GM19239 (cell line): ENCODE measurements around the gene CARMIL1.
"Not testable (repeated sequence)": the region's sequence is repeated elsewhere in the genome, so short reads cannot be mapped to it uniquely, and the experiment has no call there.

Experiments used
- DNase-seq: peaks from one replicate; pipeline ENCODE4 v3.0.0; 2011; ENCODE audit warnings: low spot score; ENCODE audit not compliant: insufficient read length
- FAIRE-seq: peaks from 2 replicates; lab custom pipeline; 2011; peaks lifted over from hg19 to GRCh38; lab: Jason Lieb, UNC

CARMIL1 gene

DNA sequence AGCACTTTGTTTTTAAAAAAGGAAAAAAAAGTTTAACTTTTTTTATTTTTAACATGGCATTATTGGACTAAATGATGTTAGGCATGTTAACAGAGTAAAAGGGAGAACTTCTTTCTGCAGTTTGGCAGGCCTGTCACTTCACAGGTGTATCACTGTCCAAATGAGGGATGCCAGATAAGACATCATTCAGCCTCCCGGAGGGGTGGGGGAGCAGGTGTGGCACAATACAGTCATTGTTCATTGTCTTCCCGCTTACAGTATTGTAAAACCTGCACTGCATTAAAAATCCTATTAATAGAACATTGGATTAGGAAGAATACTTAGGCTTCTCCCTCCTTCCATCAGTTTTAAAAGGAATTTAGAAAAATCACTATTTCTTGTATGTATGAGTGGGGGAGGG is 80.7 kb downstream of the CARMIL1 start:
- DNase-seq = no peak
- no peak for FAIRE-seq

DNA sequence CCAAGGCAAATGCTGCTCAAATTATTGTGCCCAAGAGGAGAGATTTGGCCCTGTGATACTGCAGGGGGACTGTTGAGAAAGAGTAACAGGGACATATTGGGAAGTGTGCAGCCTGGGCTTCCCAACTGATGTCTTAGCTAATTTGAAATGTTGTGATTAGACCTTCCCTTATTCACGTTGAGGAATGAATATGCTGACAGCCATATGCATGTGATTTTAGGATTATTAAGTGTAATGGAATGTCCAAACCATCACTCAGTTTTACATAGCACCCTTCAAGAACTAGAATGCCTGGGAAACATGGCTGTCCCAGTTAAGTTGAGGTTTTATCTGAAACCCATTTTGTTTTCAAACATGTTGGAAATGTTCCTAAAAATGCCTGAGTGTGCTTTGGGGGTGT is 81.4 kb downstream of the CARMIL1 start:
- DNase-seq = no peak
- FAIRE-seq = peak; percentile 23

DNA sequence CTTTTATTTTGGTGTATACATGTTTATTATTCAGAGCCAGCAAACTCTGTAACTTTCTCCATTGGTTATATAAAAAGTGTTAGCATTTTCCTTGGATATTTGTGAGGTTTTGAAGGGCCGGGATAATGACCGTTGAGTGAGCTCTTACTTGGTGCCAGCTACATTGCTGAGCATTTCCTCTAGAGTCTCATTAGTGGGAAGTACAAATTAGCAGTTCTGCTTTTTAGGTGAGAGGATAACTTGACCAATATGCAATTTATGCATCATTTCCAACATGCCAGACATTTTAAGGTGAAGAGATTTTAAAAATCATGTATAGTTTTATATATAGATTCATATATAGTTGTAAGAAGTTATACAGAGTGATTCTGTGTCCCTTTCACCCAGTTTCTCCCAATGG is 84.3 kb downstream of the CARMIL1 start:
- FAIRE-seq = no peak
- DNase-seq = no peak

DNA sequence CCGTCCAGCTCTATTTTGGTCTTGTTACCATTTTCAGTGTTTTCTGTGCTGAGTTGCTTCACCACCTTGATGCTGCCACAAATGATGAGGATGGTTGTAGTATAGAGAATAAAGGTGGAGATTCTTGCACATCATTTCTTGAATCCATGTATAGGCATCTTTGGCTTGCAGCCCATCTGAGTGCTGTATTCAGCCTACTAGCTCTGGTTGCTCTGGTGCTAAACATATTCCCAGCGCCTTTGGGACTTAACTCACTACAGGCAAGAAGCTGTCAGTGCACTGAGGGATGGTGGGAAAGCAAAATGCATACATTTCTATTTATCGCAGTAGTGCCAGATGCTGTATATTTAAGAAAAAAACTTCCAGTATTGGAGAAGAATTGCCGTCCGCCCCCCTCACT is 86.0 kb downstream of the CARMIL1 start:
- DNase-seq (no peak), FAIRE-seq (peak; percentile 75)

DNA sequence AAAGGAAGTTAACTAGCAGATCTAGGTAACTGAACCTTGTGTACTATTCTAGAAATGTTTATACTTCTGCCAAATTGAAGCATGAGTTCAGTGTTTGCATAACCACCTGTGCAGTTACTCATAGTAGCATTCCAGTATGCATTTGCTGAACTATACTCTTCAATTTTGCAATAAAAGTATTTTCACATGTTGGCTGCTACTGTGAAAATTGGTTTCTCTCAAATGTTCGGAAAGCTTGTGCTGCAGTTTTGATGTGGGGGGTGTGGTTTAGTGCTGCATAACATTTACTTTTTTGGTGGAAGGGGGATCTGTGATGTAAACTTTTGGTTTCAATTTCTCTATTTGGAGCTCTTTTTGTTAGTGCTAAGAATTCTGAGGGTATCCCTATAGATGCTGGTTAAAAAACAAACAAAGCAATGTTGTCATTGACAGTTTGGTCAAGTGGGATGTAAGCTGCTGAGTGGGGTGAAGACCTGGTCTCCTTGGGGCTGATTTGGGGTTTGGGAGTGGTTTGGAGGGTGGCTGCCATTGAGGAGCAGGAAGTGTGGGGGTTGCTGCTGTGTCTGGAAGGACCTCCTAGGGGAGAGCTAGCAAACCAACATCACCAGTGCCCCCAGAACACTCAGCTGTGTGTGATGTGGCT is 87.8 kb downstream of the CARMIL1 start:
- peak; percentile 92 for FAIRE-seq
- DNase-seq = peak; percentile 10

DNA sequence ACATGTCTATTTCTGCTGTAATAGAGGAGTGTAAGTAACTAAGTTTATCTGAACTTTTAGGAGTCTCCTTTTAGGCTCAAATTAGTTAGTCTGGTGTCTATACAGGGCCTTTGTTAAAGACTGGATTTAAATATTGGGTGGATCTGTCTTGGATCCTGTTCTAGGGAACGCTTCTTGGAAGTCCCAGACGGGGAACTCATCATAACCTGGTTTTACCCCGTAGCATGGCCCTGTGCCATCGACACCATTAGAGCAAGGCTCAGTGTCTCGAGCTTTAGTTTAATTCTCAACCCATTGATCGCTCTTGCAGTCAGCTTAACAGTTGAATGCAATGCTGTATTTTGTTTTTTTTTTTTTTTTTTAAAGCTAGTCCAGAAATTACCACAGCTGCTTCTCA is 89.9 kb downstream of the CARMIL1 start:
- DNase-seq = no peak
- FAIRE-seq = peak; percentile 60

DNA sequence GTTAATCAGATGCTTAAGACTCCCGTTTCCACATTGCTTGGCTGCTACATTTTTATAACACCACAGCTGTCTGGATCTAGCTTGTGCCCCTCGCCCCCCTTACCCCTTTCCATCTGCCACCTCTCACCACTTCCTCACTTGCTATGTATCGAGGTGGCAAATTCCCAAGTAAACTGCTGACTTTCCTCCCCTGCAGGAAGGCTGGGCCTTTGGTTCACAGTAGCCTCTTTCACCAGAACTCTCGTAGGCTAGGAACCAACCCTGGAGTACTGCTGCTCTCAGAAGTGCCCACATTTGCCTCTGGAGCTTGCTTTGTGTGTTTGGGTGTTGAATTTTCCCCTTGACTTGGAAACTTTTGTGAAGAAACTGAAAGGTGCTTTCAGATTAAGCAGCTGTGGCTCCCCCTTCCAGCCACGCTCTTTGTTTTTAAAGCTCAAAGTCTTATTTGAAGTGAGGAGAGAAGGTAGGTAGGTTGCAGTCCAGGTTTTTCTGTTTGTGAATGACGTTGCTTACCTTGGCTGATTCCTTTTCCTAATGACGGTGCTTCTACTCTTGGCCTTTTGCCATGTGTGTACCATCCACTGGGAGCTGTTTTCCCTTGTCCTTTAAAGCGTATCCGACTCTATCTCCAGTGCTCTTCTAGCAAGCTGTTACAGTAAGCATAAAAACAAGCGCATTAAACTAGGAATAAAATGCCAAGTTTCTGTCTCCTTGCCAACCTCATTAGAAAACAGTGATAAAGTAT is 90.4 kb downstream of the CARMIL1 start:
- FAIRE-seq = peak; percentile 75
- DNase-seq = no peak

DNA sequence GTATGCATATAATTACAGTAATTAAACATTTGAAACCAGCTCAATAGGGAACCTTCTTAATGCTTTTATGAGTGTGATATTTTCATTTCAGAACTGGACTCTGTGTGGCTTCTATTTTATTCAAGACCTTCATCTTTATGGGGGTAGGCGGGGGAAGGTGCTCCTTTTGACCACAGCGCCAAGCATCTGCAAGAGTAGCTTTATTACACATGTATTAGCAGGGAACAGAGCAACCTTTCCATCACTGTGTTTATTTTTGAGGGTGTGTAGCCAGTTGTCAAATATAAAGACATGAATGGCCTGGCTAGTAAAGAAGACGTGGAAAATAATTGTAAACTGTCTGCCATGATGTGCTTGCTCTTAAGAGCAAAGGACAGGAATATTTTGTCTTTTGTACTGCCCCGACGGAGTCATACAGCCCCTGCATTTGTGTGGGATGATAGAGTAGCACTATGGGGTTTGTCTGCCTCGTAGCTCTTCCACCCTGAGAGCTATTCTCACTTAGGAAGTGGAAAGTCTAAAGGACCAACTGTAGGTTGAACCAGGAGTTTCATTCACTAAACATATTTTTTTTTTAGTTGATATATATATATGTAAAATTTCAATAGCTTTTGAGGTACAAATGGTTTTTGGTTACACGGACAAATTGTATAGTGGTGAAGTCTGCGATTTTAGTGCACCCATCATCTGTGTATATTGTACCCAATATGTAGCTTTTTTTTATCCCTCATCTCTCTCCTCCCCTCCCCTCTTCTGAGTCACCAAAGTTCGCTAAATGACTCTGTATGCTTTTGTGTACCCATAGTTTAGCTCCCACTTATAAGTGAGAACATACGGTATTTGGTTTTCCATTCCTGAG is 91.2 kb downstream of the CARMIL1 start:
- FAIRE-seq (peak; percentile 90), DNase-seq (no peak)

DNA sequence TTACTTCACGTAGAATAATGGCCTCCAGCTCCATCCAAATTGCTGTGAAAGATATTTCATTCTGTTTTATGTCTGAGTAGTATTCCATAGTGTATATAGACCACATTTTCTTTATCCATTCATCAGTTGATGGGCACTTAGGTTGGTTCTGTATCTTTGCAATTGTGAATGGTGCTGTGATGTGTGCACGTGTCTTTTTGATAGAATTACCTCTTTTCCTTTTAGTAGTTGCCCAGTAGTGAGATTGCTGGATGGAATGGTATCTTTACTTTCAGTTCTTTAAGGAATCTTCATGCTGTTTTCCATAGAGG is 91.8 kb downstream of the CARMIL1 start:
- FAIRE-seq = peak; percentile 57
- DNase-seq = no peak

DNA sequence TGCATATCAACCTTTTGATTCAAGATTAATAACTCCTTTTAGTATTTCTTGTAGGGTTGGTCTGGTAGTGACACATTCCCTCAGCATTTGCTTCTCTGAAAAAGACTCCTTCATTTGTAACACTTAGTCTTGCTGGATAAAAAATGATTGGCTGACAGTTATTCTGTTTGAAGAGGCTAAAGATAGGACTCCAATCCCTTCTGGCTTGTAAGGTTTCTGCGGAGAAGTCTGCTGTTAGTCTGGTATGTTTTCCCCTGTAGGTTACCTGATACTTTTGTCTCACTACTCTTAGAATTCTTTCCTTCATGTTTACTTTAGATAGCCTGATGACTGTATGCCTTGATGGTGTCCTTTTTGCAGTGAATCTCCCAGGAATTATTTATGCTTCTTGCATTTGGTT is 96.0 kb downstream of the CARMIL1 start:
- DNase-seq = no peak
- no peak for FAIRE-seq

DNA sequence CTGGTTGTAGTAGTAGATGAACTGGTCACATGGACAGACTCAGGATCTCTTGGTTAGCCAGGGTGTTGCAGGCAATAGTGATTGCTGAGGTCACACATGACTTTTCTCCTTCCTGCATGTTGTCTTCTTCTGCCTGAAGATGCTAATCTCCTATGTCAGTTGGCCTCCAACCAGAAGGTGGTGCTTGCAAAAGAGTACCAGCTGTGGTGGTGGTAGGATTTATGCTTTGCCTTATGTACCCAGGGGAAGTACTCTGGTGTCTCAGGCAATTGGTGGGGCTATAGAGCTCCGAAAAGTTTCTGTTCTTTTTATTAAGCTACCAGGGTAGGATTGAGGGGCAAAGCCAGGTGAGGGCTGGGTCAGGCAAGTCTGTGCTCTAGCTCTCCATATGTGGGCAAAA is 98.5 kb downstream of the CARMIL1 start:
- DNase-seq = no peak
- peak; percentile 54 for FAIRE-seq

DNA sequence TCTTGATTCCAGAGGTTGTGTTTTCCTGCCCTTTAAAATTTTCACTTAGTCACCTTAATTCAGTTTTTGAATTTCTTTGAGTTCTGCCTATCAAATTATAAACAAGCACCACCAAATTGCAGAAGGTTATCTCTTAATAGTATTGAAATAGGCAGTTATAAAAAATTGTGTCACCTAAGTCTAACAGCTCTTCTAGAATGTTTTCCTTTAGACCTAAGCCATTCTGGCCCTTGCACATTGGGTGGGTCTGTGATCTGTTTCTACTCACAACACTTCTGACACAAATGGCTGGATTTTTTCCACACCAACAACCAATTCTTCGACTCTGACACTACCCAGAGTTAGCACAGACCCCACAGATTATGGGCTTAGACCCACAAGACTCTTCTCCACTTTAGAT is 101.9 kb downstream of the CARMIL1 start:
- DNase-seq (no peak), FAIRE-seq (peak; percentile 14)

DNA sequence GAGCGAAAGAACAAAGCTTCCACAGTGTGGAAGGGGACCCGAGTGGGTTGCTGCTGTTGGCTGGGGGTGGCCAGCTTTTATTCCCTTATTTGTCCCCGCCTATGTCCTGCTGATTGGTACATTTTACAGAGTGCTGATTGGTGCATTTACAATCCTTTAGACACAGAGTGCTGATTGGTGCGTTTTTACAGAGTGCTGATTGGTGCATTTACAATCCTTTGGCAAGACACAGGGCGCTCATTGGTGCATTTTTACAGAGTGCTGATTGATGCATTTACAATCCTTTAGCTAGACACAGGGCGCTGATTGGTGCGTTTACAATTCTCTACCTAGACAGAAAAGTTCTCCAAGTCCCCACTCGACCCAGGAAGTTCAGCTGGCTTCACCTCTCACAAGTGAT is 103.3 kb downstream of the CARMIL1 start:
- not testable (repeated sequence) for DNase-seq, FAIRE-seq

DNA sequence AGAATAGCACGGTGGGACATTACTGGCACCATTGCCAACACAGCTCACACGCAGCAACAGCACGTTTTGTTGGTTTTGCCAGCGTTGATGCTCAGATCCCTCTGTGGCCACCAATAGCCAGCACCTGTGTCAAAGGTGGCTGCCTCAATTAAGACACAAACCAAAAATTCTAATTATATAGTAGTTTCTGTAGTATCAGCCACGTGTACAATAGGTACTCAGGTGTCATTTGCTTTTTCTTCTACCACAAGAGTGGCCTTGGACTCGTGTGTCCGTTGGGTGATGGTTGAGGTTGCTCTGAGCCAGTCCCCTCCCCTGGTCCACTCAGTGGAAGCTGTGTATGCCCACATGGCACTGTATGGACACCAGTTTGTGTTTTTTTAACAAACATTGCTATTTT is 105.1 kb downstream of the CARMIL1 start:
- DNase-seq (no peak), FAIRE-seq (no peak)

DNA sequence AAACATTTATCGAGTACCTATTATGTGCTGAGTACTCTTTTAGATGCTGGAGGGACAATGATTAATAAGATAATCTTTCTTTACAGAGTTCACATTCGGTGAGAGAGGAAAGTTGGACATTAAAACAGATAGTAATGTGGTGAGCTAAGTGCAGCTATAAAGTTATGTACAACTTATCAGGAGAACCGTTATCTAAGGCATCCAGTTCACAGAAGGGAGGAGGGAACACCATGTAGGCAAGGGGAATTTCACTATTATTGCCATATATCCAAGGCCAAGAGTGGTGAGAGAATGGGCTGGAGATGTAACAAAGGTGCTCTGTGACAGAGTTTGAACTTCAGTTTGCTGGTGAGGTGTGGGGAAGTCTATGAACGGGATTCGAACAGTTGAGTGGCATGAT is 105.8 kb downstream of the CARMIL1 start:
- no peak for FAIRE-seq
- no peak for DNase-seq

DNA sequence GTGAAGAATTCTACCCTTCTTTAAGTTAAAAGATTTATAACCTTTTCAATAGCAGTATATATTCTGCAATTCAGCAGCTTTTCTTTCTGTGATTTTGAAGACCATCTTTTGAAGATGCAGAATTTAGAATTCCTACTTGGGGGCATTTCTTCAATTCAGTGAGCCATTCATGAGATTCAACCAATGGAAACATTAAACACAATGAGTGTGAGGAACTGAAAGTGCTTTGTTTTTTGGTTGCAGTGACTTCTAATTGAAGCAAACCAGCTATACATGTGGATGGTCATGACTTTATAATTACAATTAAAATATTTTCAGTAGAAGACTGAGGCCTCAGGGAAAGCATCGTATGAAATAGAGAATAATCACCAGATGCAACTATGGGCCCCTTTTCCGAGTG is 108.3 kb downstream of the CARMIL1 start:
- FAIRE-seq (peak; percentile 91), DNase-seq (peak; percentile 23)

DNA sequence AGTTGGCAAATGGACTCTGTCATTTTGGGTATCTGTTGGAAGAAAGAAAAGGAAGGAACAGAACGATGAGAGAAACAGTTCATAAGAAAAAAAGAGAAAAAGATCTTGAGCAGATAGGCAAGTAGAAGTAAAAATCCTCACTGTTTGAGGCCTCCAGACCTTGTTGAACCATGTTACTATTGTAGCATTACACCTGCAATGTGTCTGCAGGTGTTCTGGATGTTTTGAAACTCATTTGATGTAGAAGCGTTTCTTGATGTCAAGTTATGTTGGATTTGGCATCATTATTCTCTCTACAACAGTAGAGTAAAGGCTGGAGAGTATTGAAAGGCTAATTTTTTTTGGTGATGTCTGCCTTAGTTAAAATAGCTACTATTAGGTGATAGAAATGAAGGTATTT is 108.7 kb downstream of the CARMIL1 start:
- FAIRE-seq = no peak
- no peak for DNase-seq

DNA sequence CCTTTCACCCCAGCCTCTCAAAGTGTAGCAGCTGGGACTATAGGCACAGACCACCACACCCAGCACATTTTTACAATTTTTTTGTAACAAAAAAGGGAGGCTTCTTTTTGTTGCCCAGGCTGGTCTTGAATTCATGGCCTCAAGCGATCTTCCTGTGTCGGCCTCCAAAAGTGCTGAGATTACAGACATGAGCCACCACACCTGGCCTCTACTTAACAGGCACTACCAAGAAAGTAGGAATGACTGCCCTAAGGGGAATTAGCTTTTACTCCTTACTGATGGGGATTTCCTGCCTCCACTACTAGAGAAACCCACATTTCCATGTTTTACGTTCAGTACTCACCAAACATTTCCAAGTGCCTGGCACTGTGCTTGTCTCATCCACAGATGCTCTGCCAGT is 109.6 kb downstream of the CARMIL1 start:
- DNase-seq (no peak), FAIRE-seq (no peak)

DNA sequence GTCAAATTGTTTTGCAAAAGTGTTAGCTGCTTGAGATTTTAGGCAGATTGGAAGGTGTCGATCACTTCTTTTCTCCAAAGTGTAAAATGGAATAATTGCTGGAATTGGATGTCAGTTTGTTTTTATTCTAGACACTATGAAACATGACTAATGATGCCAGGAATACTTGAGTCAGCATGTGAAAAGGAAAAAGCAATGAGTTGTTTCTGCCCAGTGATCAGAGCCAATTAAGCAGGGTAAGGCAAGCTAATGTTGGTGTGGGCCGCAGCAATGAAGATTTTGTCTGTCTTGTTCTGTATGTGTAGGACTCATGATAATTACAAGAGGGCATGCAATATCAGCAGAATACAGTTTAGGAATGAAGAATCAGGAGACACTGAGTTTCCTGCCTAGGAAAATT is 110.3 kb downstream of the CARMIL1 start:
- peak; percentile 28 for FAIRE-seq
- no peak for DNase-seq

DNA sequence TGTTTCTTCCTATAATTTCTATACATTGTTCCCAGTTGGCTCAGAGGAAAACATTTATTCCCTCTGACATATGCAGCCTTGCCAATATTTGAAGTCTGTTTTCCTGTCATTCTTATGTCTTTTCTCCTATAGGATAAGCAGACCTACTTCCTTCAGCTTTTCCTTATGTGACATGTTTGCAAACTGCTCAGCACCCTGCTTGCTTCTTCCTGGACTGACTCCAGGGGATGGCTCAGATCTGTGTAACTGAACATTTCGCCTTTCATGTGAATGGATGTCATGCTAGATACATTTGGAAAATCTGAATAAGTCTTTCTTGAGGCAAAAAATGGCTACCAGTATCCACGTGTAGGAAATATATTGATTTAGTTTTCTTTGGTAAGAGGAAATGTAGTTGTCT is 113.2 kb downstream of the CARMIL1 start:
- DNase-seq = no peak
- FAIRE-seq = no peak

DNA sequence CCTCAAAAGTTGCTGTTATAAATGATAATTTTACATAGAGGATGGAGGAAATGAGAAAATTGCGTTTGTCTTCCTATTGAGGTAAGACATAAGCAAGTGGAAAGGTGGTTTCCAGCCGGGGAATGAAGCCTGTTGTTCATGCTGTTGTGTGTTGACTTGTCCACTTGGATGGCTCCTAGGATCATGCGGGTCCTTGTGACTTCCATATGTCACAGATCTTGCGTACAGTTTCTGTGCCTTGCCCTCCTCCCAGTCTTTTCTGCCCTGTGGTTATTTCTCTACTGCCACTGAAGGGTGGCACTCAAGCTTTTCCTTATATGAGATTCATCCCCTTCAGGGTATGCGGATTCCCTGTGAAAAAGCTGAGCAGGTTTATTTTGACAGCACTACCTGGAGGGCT is 116.6 kb downstream of the CARMIL1 start:
- DNase-seq (no peak), FAIRE-seq (peak; percentile 40)
